ENCODE data around the gene CAPNS1.

The CAPNS1 gene

DNA sequence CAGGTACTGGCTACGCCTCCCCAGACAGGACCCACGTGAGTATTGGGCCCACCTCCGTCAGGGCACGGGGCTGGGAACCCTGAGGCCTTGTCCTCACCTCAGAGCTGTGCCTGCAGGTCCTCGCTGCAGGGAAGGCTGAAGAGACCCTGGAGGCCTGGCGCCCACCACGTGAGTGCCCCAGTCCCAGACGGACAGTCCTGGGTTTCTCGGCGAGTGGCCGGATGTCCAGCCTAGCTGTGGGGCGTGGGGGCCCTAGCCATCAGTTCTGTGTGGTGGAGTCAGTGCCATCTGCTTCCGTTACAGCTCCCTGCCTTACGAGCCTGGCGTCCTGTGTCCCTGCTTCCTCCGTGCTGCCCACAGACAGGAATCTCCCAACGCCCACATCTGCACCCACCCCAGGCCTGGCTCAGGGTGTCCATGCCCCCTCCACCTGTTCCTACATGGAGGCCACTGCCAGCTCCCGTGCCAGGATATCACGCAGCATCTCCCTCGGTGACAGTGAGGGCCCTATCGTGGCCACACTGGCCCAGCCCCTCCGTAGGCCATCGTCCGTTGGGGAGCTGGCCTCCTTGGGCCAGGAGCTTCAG is 36.7 kb upstream of the CAPNS1 start:
- Histone ChIP-seq H3K4me3 (ENCODE audit: low read depth, low read length) (no peak overlapping the region), H3K27me3 (ENCODE audit: insufficient read depth, low read length) (no peaks in the 10 kb centered on the region), H3K36me3 (ENCODE audit: insufficient read depth, low read length) (no peaks in the 10 kb centered on the region), H3K4me1 (ENCODE audit: control insufficient read depth, insufficient read depth, low read length, unreplicated experiment) (no peaks in the 10 kb centered on the region), H3K27ac (ENCODE audit: low read depth, low read length) (no peak overlapping the region), H2AFZ (ENCODE audit: low read length, unreplicated experiment) (no peak overlapping the region), H3K79me2 (ENCODE audit: control insufficient read depth, insufficient read depth, low read length, unreplicated experiment) (no peaks in the 10 kb centered on the region)

DNA sequence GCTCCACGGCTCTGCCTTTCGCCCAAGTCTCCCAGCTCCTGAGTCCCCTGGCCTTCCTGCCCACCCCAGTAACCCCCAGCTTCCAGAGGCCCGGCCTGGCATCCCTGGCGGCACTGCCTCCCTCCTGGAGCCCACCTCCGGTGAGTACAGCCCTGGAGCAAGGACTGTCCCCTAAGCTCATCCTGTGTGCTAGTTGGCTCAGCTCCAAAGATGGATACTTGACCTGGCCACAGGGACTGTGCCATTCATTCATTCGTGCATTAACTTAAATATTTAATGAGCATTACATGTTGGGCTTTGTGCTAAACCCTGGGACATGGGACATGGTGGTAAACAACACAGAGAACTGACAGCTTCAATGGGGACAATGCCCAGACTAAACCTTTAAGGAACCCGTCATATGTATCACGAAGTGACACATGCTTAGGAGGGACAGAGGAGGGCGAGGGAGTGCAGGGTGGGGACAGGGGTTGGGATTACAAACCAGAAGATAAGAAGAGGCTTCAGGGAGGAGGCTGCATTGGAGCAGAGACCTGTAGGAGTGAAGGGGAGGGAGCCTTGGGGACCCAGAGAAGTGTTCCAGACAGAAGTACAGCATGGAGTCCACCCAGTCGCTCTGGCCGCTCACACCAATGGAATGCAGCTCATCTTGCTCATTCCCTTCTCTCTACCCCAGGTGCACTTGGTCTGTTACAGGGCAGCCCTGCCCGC is 35.9 kb upstream of the CAPNS1 start:
- Histone ChIP-seq H3K27ac (ENCODE audit: low read depth, low read length) (no peak overlapping the region), H2AFZ (ENCODE audit: low read length, unreplicated experiment) (no peak overlapping the region), H3K4me3 (ENCODE audit: low read depth, low read length) (no peak overlapping the region), H3K27me3 (ENCODE audit: insufficient read depth, low read length) (no peaks in the 10 kb centered on the region), H3K4me1 (ENCODE audit: control insufficient read depth, insufficient read depth, low read length, unreplicated experiment) (no peaks in the 10 kb centered on the region), H3K36me3 (ENCODE audit: insufficient read depth, low read length) (no peaks in the 10 kb centered on the region), H3K79me2 (ENCODE audit: control insufficient read depth, insufficient read depth, low read length, unreplicated experiment) (no peaks in the 10 kb centered on the region)

DNA sequence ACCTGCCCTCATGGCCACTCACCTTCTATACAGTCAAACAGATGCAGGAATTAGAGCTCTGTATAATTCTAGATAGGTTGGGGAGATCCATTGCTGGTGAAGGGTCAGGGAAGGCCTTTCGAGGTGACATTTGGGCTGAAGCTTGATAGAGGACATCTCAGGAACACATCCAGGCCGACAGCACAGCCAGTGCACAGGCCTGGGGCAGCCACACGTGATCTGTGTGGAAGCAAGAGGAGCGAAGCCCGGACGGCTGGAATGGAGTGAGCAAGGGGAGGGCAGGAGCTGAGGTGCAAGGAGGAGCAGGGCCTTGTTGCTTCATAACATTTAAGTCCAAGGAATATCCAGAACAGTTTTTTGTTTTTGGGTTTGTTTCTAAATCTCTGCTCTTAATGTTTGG is 33.4 kb upstream of the CAPNS1 start:
- no peak overlapping the region for H3K27ac ChIP-seq (ENCODE audit: low read depth, low read length)
- no peak overlapping the region for H2AFZ ChIP-seq (ENCODE audit: low read length, unreplicated experiment)
- H3K4me1 ChIP-seq (ENCODE audit: control insufficient read depth, insufficient read depth, low read length, unreplicated experiment) = no peaks in the 10 kb centered on the region
- no peaks in the 10 kb centered on the region for H3K36me3 ChIP-seq (ENCODE audit: insufficient read depth, low read length)
- H3K4me3 ChIP-seq (ENCODE audit: low read depth, low read length) = no peak overlapping the region
- H3K79me2 ChIP-seq (ENCODE audit: control insufficient read depth, insufficient read depth, low read length, unreplicated experiment) = no peaks in the 10 kb centered on the region
- H3K27me3 ChIP-seq (ENCODE audit: insufficient read depth, low read length) = no peaks in the 10 kb centered on the region

DNA sequence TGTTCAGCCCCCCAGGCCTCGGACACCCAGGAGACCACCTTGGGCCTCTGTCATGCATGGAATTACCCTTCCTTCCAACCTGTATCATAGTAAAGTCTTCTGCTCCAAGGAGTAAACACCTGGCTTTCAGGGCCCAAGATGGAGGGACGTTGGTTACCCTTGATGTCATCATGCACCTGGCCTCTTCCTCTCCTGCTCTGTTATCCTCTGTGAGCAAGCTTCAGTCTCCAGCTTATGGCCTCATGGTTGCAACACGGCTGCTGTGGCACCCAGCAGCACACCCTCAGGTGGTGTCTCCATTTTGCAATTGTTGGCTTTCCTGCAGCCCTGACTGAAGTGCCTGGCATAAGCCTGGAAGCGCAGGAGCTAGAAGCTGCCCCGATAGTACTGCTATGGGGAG is 32.9 kb upstream of the CAPNS1 start:
- Histone ChIP-seq H3K27ac (ENCODE audit: low read depth, low read length) (no peak overlapping the region), H3K79me2 (ENCODE audit: control insufficient read depth, insufficient read depth, low read length, unreplicated experiment) (no peaks in the 10 kb centered on the region), H2AFZ (ENCODE audit: low read length, unreplicated experiment) (no peak overlapping the region), H3K36me3 (ENCODE audit: insufficient read depth, low read length) (no peaks in the 10 kb centered on the region), H3K27me3 (ENCODE audit: insufficient read depth, low read length) (no peaks in the 10 kb centered on the region), H3K4me1 (ENCODE audit: control insufficient read depth, insufficient read depth, low read length, unreplicated experiment) (no peaks in the 10 kb centered on the region), H3K4me3 (ENCODE audit: low read depth, low read length) (no peak overlapping the region)

DNA sequence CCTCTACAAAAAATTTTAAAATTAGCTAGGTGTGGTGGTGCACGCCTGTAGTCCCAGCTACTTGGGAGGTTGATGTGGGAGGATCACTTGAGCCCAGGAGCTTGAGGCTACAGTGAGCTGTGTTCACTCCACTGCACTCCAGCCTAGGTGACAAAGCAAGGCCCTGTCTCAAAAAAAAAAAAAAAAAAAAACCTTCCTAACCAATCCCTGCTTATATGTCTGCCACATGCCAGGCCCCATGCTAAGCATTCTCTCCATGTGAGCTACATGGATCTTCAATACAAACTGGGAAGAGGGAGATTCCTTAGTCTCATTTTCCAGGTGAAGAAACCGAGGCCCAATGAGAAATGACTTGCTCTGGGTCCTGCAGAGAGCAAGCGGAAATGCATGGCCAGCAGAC is 31.2 kb upstream of the CAPNS1 start:
- no peaks in the 10 kb centered on the region for H3K36me3 ChIP-seq (ENCODE audit: insufficient read depth, low read length)
- H2AFZ ChIP-seq (ENCODE audit: low read length, unreplicated experiment) = no peak overlapping the region
- no peak overlapping the region for H3K4me3 ChIP-seq (ENCODE audit: low read depth, low read length)
- no peaks in the 10 kb centered on the region for H3K4me1 ChIP-seq (ENCODE audit: control insufficient read depth, insufficient read depth, low read length, unreplicated experiment)
- H3K27ac ChIP-seq (ENCODE audit: low read depth, low read length) = no peak overlapping the region
- H3K79me2 ChIP-seq (ENCODE audit: control insufficient read depth, insufficient read depth, low read length, unreplicated experiment) = no peaks in the 10 kb centered on the region
- no peaks in the 10 kb centered on the region for H3K27me3 ChIP-seq (ENCODE audit: insufficient read depth, low read length)

DNA sequence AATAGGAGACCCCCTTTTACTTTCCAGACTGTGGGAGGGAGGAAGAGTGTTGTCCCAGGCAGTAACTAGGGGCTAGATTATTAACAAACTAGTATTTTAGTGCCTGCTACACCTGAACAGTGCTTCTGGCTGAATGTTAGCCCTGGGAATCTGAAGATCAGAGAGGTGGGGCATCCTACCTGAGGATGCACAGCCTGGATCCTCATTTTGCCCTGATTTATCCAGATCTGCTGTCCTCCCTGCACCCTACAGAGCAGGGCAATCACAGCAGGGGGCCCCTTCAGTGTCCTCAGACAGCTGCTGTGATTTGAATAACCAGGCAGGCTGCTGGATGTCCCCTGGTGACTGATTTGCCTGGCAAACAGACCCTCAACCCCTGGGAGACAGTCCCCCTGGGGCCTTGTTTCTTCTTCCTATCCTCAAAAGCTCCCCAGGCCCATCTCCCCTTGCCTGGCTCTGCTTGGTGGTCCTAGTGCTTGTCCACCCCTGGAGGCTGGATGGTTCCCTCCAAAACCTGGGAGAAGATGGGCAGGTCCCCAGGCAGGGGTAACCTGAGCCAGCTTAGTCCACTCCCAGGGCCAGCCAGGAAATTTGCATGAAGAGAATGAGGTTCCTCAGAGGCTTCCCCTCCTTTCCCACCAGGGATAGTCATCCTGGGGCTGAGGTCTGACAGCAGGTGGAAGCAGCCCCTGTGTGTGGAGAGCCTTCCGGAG is 29.2 kb upstream of the CAPNS1 start, which contains the start of gene OVOL3:
Gene OVOL3, plus strand, starts transcription at position 657 of the 713 bp plus-strand sequence. CDS start 60 bp downstream, outside the sequence.
- H3K79me2 ChIP-seq (ENCODE audit: control insufficient read depth, insufficient read depth, low read length, unreplicated experiment) = no peaks in the 10 kb centered on the region
- no peak within 1 kb of the TSS for H3K4me3 ChIP-seq (ENCODE audit: low read depth, low read length)
- no peak within 1 kb of the TSS for H3K27ac ChIP-seq (ENCODE audit: low read depth, low read length)
- no peaks in the 10 kb centered on the region for H3K36me3 ChIP-seq (ENCODE audit: insufficient read depth, low read length)
- no peak within 1 kb of the TSS for H2AFZ ChIP-seq (ENCODE audit: low read length, unreplicated experiment)
- no peaks in the 10 kb centered on the region for H3K27me3 ChIP-seq (ENCODE audit: insufficient read depth, low read length)
- H3K4me1 ChIP-seq (ENCODE audit: control insufficient read depth, insufficient read depth, low read length, unreplicated experiment) = no peaks in the 10 kb centered on the region

DNA sequence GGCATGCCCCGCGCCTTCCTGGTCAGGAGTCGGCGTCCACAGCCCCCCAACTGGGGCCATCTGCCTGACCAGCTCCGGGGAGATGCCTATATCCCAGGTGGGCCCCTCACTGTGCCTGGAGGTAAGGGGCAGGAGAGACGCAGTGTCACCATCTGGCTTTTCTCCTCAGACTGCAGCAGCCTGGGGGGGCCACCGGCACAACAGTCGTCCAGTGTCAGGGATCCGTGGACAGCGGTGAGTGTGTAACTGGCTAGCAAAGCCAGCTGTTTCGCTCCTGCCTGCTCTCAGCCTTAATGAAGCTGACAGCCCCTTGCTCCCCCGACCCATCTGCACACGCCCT is 28.7 kb upstream of the CAPNS1 start:
- H3K27ac ChIP-seq (ENCODE audit: low read depth, low read length) = no peak overlapping the region
- H3K4me1 ChIP-seq (ENCODE audit: control insufficient read depth, insufficient read depth, low read length, unreplicated experiment) = peaks cover 1% of the 10 kb centered on the region
- no peaks in the 10 kb centered on the region for H3K36me3 ChIP-seq (ENCODE audit: insufficient read depth, low read length)
- H3K4me3 ChIP-seq (ENCODE audit: low read depth, low read length) = no peak overlapping the region
- no peak overlapping the region for H2AFZ ChIP-seq (ENCODE audit: low read length, unreplicated experiment)
- peaks cover under 1% of the 10 kb centered on the region for H3K79me2 ChIP-seq (ENCODE audit: control insufficient read depth, insufficient read depth, low read length, unreplicated experiment)
- no peaks in the 10 kb centered on the region for H3K27me3 ChIP-seq (ENCODE audit: insufficient read depth, low read length)

DNA sequence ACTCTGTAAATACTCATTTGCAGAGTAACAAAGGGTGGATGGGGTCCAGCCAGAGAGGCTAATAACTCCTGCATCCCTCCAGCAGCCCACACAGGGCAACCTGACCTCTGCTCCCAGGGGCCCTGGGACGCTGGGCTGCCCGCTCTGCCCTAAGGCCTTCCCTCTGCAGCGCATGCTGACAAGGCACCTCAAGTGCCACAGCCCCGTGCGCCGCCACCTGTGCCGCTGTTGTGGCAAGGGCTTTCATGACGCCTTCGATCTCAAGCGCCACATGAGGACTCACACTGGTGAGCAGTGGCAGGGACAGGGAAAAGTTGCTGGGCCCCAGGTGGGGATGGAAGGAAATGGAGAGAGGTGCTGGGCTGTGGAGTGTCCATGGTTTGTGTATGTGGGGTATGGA is 27.2 kb upstream of the CAPNS1 start:
- no peak overlapping the region for H3K4me3 ChIP-seq (ENCODE audit: low read depth, low read length)
- H3K27ac ChIP-seq (ENCODE audit: low read depth, low read length) = no peak overlapping the region
- peaks cover 8% of the 10 kb centered on the region for H3K79me2 ChIP-seq (ENCODE audit: control insufficient read depth, insufficient read depth, low read length, unreplicated experiment)
- no peaks in the 10 kb centered on the region for H3K27me3 ChIP-seq (ENCODE audit: insufficient read depth, low read length)
- no peaks in the 10 kb centered on the region for H3K36me3 ChIP-seq (ENCODE audit: insufficient read depth, low read length)
- peaks cover 4% of the 10 kb centered on the region for H3K4me1 ChIP-seq (ENCODE audit: control insufficient read depth, insufficient read depth, low read length, unreplicated experiment)
- no peak overlapping the region for H2AFZ ChIP-seq (ENCODE audit: low read length, unreplicated experiment)

DNA sequence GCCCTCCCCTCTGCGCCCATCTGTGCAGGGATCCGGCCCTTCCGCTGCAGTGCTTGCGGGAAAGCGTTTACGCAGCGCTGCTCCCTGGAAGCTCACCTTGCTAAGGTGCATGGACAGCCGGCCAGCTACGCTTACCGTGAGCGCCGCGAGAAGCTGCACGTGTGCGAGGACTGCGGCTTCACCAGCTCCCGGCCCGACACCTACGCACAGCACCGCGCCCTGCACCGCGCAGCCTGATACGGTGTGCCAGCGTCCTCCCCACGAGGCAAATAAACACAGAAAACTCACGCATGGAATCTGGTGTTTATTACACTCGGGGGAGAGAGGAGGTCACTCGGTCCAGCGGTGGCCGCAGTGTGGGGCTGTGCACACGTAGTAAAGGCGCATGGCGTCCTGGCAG is 26.4 kb upstream of the CAPNS1 start:
- no peaks in the 10 kb centered on the region for H3K36me3 ChIP-seq (ENCODE audit: insufficient read depth, low read length)
- H3K4me1 ChIP-seq (ENCODE audit: control insufficient read depth, insufficient read depth, low read length, unreplicated experiment) = peaks cover 4% of the 10 kb centered on the region
- H3K27ac ChIP-seq (ENCODE audit: low read depth, low read length) = no peak overlapping the region
- H2AFZ ChIP-seq (ENCODE audit: low read length, unreplicated experiment) = no peak overlapping the region
- no peaks in the 10 kb centered on the region for H3K27me3 ChIP-seq (ENCODE audit: insufficient read depth, low read length)
- H3K79me2 ChIP-seq (ENCODE audit: control insufficient read depth, insufficient read depth, low read length, unreplicated experiment) = peaks cover 8% of the 10 kb centered on the region
- H3K4me3 ChIP-seq (ENCODE audit: low read depth, low read length) = peak overlapping the region; percentile 93

DNA sequence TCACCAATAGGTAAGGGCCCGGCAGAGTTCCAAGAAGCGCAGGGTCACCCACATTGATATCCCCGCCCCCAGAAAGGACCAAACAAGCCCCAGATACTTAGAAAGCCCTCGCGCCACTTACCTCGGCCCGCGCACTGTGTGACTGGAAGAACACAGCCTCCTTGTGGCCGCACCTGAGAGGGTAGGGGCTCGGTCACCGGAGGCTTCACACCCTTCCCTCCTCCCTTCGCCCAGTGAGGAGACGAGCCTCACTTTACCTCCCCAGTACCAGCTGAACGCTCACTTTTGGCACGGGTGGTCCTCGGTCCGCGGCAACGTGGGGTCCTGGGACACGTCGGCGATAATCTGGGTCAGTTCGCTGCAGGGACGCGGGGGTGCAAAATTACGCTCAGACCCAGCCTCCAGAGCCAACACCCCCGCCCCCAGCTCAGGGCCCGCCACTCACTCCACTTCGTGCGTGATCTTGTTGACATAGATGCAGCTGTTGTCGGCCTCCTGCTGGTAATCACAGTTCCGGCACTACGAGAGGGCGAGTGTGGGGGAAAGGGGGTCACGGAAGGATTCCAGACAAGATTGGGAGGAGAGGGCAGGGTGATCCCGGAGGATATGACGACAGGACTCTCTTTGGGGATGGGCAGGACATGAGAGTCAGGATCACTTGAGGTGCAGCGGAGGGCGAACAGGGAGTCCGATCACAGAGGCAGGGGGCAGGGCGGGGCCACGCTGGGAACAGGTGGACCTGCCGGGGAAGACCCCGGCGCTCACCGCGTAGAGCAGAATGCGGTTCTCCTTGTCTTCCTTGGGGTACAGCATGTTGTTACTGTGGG is 25.8 kb upstream of the CAPNS1 start:
- no peaks in the 10 kb centered on the region for H3K36me3 ChIP-seq (ENCODE audit: insufficient read depth, low read length)
- H3K27me3 ChIP-seq (ENCODE audit: insufficient read depth, low read length) = no peaks in the 10 kb centered on the region
- peaks cover 4% of the 10 kb centered on the region for H3K4me1 ChIP-seq (ENCODE audit: control insufficient read depth, insufficient read depth, low read length, unreplicated experiment)
- H3K79me2 ChIP-seq (ENCODE audit: control insufficient read depth, insufficient read depth, low read length, unreplicated experiment) = peaks cover 8% of the 10 kb centered on the region
- peak overlapping the region; percentile 61 for H3K27ac ChIP-seq (ENCODE audit: low read depth, low read length)
- H2AFZ ChIP-seq (ENCODE audit: low read length, unreplicated experiment) = peak overlapping the region; percentile 65
- H3K4me3 ChIP-seq (ENCODE audit: low read depth, low read length) = peak overlapping the region; percentile 93

Measured in ACC112 (cell line).